Gastrocnemius medialis (tissue), 4 donors: ENCODE results near the gene CHRNB4. TPM values are rescaled to one million over a fixed set of nuclear protein-coding genes. Genes with fewer than 3 reads are reported as not detected.

Experiments
- ATAC-seq, 2 donors: fragments of 150-250 bp; one replicate each; pipeline ENCODE4 v1.9.1; 2016
- DNase-seq, 2 donors: peaks; one replicate each; pipeline ENCODE4 v3.0.0-alpha.2; 2019
- H3K27ac ChIP-seq, 4 donors: fragments of 200-600 bp; sonication (generic); 1 replicate in 1 of 4; 2 replicates in 3 of 4; pipeline ENCODE4 v1.5.1; 2016 to 2018; ENCODE audit warnings: mild to moderate bottlenecking in 2 of 4, moderate library complexity in 1 of 4
- H3K27me3 ChIP-seq, 3 donors: fragments of 200-600 bp; sonication (generic) in 2 of 3; 1 replicate in 1 of 3; 2 replicates in 2 of 3; pipeline versions ENCODE4 v1.5.1 to v1.6.0; 2016 to 2019; ENCODE audit warnings: mild to moderate bottlenecking in 1 of 3, moderate library complexity in 1 of 3
- H3K36me3 ChIP-seq, 2 donors: fragments of 200-600 bp; sonication (generic) in 1 of 2; one replicate each; pipeline ENCODE4 v1.5.1; 2017 to 2018
- H3K4me1 ChIP-seq, 2 donors: fragments of 200-600 bp; sonication (generic) in 1 of 2; one replicate each; pipeline ENCODE4 v1.5.1; 2016 to 2017; ENCODE audit warnings: mild to moderate bottlenecking in 2 of 2
- H3K4me3 ChIP-seq, 4 donors: fragments of 200-600 bp; sonication (generic) in 3 of 4; 1 replicate in 1 of 4; 2 replicates in 3 of 4; pipeline ENCODE4 v1.5.1; 2016 to 2019; ENCODE audit warnings: mild to moderate bottlenecking in 2 of 4
- H3K9me3 ChIP-seq, 3 donors: fragments of 200-600 bp; sonication (generic) in 2 of 3; 1 replicate in 1 of 3; 2 replicates in 2 of 3; pipeline ENCODE4 v1.5.1; 2016 to 2019
- POLR2A ChIP-seq, 2 donors: fragments of 450-650 bp; IDR thresholded peaks; one replicate each; pipeline ENCODE4 v1.6.1; 2017; ENCODE audit warnings: antibody characterized with exemption in 2 of 2, mild to moderate bottlenecking in 2 of 2, moderate library complexity in 2 of 2
- in situ Hi-C, 4 donors: fragments of 200-750 bp; cut with MboI; loops; one replicate each; pipeline versions ENCODE4 v1.15.0 to v1.8.0; 2017; ENCODE audit warnings: low sequenced_read_pairs in 4 of 4
- intact Hi-C: fragments of 100-400 bp; cut with DNase I; formaldehyde crosslinking; loops from one replicate; pipeline ENCODE4 v1.15.1; 2023; ENCODE audit warnings: low total_unique reads
- total RNA-seq, 4 donors: library from RNA; depleted of rRNA; stranded (reverse); fragments of >200 nt; gene quantifications; one replicate each; pipeline versions ENCODE4 v1.1.0 to v1.2.3, GENCODE V29; 2016
- TF ChIP-seq, protein P1 (sequence below), 5 experiments: fragments of 450-650 bp in 3 of 5; fragments of 200-600 bp in 2 of 5; sonication (generic) in 2 of 5; IDR thresholded peaks in 4 of 5; conservative IDR thresholded peaks in 1 of 5; 1 replicate in 4 of 5; 2 replicates in 1 of 5; pipeline ENCODE4 v1.5.1; 2016 to 2019; ENCODE audit warnings: antibody characterized with exemption in 5 of 5, mild to moderate bottlenecking in 3 of 5, moderate library complexity in 3 of 5

Gene CHRNB4
- total RNA-seq, 4 donors from 2014 or later: not detected

DNA sequence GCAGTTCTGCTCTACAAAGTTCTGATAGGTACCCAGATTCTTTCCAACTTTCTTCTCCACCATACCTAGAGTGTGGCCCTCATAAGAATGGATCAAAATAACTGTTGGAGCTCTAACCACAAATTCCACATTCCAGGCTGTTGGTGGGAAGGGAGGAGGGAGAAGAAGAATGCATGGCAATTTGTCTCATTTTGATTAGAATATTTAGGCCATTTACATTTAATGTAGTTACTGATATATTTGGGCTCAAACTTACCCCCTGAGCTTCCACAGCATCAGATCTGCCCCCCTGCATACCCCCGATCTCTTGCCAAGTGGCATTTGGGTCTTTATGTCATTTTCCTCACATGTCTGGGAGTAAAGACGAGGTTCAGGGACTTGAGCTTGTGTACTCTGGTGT, 7.7 kb downstream of the CHRNB4 start:
- ATAC-seq (no peak), DNase-seq (no peak)
- no peak for TF ChIP-seq POLR2A (IDR thresholded peaks at IDR 0.05)
- TF ChIP-seq, protein P1, sequence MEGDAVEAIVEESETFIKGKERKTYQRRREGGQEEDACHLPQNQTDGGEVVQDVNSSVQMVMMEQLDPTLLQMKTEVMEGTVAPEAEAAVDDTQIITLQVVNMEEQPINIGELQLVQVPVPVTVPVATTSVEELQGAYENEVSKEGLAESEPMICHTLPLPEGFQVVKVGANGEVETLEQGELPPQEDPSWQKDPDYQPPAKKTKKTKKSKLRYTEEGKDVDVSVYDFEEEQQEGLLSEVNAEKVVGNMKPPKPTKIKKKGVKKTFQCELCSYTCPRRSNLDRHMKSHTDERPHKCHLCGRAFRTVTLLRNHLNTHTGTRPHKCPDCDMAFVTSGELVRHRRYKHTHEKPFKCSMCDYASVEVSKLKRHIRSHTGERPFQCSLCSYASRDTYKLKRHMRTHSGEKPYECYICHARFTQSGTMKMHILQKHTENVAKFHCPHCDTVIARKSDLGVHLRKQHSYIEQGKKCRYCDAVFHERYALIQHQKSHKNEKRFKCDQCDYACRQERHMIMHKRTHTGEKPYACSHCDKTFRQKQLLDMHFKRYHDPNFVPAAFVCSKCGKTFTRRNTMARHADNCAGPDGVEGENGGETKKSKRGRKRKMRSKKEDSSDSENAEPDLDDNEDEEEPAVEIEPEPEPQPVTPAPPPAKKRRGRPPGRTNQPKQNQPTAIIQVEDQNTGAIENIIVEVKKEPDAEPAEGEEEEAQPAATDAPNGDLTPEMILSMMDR (IDR thresholded peaks at IDR 0.05 in 4 of 5, conservative IDR thresholded peaks at IDR 0.05 in 1 of 5): no peak
- H3K9me3 ChIP-seq: peaks cover 0 to 6% (median 0%) of the 10 kb centered on the region in 3 donors
- intact Hi-C loops (no loop called here), in situ Hi-C loops (loop anchor here in 1 of 4 donors (25.0 kb wide), 1 partner anchor 554 kb away; no protein-coding TSS in a partner anchor)
- H3K27ac ChIP-seq: no peak overlapping the region
- H3K27me3 ChIP-seq: peaks cover 0 to 4% (median 0%) of the 10 kb centered on the region in 3 donors
- H3K36me3 ChIP-seq: no peaks in the 10 kb centered on the region
- H3K4me1 ChIP-seq: no peaks in the 10 kb centered on the region
- H3K4me3 ChIP-seq: no peak overlapping the region

DNA sequence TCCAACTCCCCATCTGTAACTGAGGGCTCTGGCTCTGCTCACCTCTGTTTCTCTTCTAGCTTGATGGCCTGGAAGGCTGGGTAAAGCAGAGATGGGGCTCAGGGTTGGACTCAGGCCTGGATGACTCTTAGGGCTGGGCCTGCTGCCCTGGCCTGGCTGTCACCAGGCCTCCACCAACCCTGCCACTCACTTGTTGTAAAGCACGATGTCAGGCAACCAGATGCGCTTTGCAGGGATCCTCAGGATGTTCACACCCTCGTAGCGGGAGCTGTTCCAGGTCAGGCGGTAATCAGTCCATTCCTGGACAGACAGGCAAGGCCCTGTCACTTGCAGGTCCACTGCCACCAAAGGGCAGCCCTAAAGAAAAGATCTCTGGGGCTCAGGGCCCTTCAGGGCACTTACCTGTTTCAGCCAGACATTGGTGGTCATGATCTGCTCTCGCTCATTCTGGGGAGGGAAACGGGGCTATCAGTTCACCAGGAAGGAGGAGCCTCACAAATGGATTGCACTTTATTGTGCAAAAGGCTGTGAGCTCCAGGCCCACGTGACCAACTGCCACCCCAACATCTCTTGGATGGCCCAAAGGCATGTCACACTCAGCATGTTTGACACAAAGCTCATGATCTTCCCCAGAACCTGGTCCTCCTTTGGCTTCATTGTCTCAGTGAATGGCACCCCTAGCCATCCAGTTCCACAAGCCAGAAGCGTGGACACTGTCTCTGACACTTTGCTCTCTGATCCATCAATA, 9.9 kb downstream of the CHRNB4 start:
- intact Hi-C loops (no loop called here), in situ Hi-C loops (loop anchor here in 1 of 4 donors (25.0 kb wide), 1 partner anchor 556 kb away; no protein-coding TSS in a partner anchor)
- Histone ChIP-seq H3K27ac (no peak overlapping the region), H3K4me1 (no peaks in the 10 kb centered on the region), H3K4me3 (no peak overlapping the region), H3K9me3 (peaks cover 0 to 6% (median 0%) of the 10 kb centered on the region in 3 donors), H3K36me3 (no peaks in the 10 kb centered on the region), H3K27me3 (peaks cover 0 to 10% (median 0%) of the 10 kb centered on the region in 3 donors)
- DNase-seq: no peak
- TF ChIP-seq POLR2A (IDR thresholded peaks at IDR 0.05): no peak
- TF ChIP-seq, protein P1 (IDR thresholded peaks at IDR 0.05 in 4 of 5, conservative IDR thresholded peaks at IDR 0.05 in 1 of 5): no peak
- ATAC-seq: no peak

DNA sequence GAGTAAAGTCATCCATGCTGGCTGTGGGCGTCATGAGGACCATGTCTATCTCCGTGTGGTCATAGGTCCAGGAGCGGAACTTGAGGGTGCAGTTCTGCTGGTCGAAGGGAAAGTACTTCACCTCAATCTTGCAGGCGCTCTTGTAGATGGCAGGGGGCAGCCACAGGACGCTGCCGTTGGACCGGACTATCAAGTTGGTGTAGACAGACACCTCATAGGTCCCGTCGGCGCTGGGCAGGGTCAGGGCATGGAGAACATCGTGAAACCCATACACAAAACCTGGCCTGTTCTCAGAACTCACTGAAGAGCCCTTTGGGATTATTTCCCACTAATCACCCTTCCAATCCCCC, 11.3 kb downstream of the CHRNB4 start:
- Histone ChIP-seq H3K27ac (no peak overlapping the region), H3K36me3 (no peaks in the 10 kb centered on the region), H3K4me1 (no peaks in the 10 kb centered on the region), H3K4me3 (no peak overlapping the region), H3K27me3 (peaks cover 0 to 10% (median 0%) of the 10 kb centered on the region in 3 donors), H3K9me3 (peaks cover 0 to 6% (median 0%) of the 10 kb centered on the region in 3 donors)
- in situ Hi-C loops: loop anchor here in 2 of 4 donors (10.0 to 25.0 kb wide), 2 partner anchors 65 to 558 kb away; no protein-coding TSS in a partner anchor
- intact Hi-C loops: no loop called here
- DNase-seq (no peak), ATAC-seq (no peak)
- TF ChIP-seq, protein P1 (IDR thresholded peaks at IDR 0.05 in 4 of 5, conservative IDR thresholded peaks at IDR 0.05 in 1 of 5): no peak
- TF ChIP-seq POLR2A (IDR thresholded peaks at IDR 0.05): no peak

DNA sequence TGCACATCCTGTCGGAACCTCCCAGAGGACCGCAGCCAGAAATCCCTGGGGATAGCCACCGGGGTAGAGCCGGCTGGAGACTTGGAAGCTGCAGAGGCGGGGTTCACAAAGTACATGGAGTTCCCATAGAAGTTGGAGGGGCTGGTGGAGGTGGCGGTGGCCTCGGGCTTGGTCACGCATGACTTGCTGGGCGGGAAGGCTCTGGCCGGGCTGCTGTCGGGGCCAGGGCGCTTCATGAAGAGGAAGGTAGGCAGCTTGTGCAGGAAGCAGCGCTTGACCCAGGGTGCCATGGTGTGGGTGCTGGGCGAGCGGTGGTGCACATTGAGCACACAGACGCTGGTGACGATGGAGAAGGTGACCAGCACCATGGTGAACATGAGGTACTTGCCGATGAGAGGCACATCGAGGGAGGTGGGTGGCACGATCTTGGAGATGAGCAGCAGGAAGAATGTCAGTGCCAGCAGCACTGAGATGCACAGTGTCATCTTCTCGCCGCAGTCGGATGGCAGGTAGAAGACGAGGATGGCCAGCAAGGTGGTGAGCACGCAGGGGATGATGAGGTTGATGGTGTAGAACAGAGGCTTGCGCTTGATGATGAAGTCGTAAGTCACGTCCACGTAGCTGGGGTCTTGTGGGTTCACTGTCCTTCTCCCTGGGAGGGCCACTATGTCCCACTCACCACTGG, 11.8 kb downstream of the CHRNB4 start:
- in situ Hi-C loops: loop anchor here in 2 of 4 donors (10.0 to 25.0 kb wide), 2 partner anchors 66 to 558 kb away; no protein-coding TSS in a partner anchor
- H3K4me3 ChIP-seq: no peak overlapping the region
- H3K27ac ChIP-seq: no peak overlapping the region
- DNase-seq: no peak
- TF ChIP-seq, protein P1 (IDR thresholded peaks at IDR 0.05 in 4 of 5, conservative IDR thresholded peaks at IDR 0.05 in 1 of 5): no peak
- TF ChIP-seq POLR2A (IDR thresholded peaks at IDR 0.05): no peak
- no peaks in the 10 kb centered on the region for H3K36me3 ChIP-seq
- intact Hi-C loops: no loop called here
- ATAC-seq: no peak
- H3K4me1 ChIP-seq: no peaks in the 10 kb centered on the region
- H3K9me3 ChIP-seq: peaks cover 0 to 6% (median 0%) of the 10 kb centered on the region in 3 donors
- H3K27me3 ChIP-seq: peaks cover 0 to 10% (median 0%) of the 10 kb centered on the region in 3 donors
